GM18499 (cell line): ENCODE measurements around the gene P2RX1.
"Not testable (repeated sequence)": the region's sequence is repeated elsewhere in the genome, so short reads cannot be mapped to it uniquely, and the experiment has no call there.

Experiments
- ATAC-seq: cut with Tn5 transposase; IDR thresholded peaks from one replicate; pipeline ENCODE4 v1.9.1; 2021; ENCODE audit warnings: moderate number of reproducible peaks; ENCODE audit not compliant: insufficient read depth, unreplicated experiment

Gene P2RX1

GRCh38 chr17:3867106-3867505 lies 49.2 kb downstream of the P2RX1 start:
- ATAC-seq = no peak

- ATAC-seq = no peak
These were observed 50.0 kb downstream of the P2RX1 start for GRCh38 chr17:3866276-3866675.

GRCh38 chr17:3865176-3865575 lies 51.1 kb downstream of the P2RX1 start:
- ATAC-seq = no peak

GRCh38 chr17:3864534-3864933 lies 51.7 kb downstream of the P2RX1 start:
- no peak for ATAC-seq

GRCh38 chr17:3861761-3862681 lies 54.2 kb downstream of the P2RX1 start:
- no peak for ATAC-seq

GRCh38 chr17:3860939-3861700 lies 55.1 kb downstream of the P2RX1 start:
- ATAC-seq = no peak

- ATAC-seq = no peak
These were observed 56.3 kb downstream of the P2RX1 start for GRCh38 chr17:3859940-3860339.

- ATAC-seq = no peak
These were observed 58.8 kb downstream of the P2RX1 start for GRCh38 chr17:3857261-3858105.

- not testable (repeated sequence) for ATAC-seq
These were observed 62.1 kb downstream of the P2RX1 start for GRCh38 chr17:3854204-3854603.

- ATAC-seq = no peak
These were observed 63.7 kb downstream of the P2RX1 start for GRCh38 chr17:3852561-3852960.

GRCh38 chr17:3851461-3852100 lies 64.7 kb downstream of the P2RX1 start:
- ATAC-seq = no peak

- ATAC-seq = no peak
These were observed 67.9 kb downstream of the P2RX1 start for GRCh38 chr17:3848229-3848835.

- ATAC-seq = no peak
These were observed 69.0 kb downstream of the P2RX1 start for GRCh38 chr17:3847165-3847670.
